ENCODE measurements around the gene ROCK2. TPM values are rescaled to one million over a fixed set of nuclear protein-coding genes. Genes with fewer than 3 reads are reported as not detected.

The ROCK2 gene
- total and polyA plus RNA-seq, 9 of the 15 experiments (the other 6 are each of a cell fraction or from before 2014, with no cell fraction given): 4.9 to 30.6 (median 14.3) TPM

DNA sequence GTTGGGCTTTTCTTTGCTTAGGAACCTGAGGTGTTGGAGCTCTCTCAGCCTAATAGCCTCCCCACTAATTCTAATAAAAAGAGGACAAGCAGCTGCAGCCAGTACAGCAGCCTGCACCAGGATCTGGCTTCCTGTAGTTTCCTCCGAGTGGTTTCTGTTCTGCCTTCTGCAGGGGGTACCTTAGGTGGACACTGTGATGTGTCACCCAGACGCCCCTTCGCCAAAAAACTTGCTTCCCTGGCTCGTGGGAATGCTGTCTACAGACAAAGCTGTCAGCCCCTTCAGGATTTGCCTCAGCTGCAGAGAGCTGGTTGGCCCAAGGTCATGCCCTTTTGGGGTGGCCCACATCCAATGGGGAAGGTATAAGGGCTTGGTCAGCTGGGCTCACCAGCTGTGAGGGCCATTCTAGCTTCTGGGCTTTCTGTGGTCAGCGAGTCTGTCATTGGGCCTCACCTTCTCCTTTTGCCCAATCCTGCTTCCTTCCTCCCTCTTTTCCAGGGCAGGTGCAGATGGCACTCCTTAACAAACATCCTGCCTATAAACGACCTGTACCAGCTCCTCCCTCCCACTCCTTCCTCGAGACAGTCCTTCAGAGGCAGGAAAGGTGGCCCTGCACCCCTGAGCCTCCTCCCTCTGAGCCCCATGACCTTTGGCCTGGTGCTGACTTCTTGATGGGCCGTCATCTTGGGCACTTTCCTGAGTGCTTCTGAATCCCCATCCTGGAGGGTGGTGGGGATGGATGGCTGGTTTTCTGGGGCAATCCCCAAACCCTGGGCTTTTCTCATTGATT is 44.0 kb upstream of the ROCK2 start (continued):
- TF ChIP-seq U2AF1 (optimal IDR thresholded peaks at IDR 0.05; ENCODE audit: low read depth, low read length) (no peak), NR2C1 (IDR thresholded peaks at IDR 0.05) (no peak), NR2C1 (tag; IDR thresholded peaks at IDR 0.05) (0 out of 2 replicates have a peak, but pooled peaks have one; percentile 37), SREBF2 (CRISPR knock-in tag; IDR thresholded peaks at IDR 0.05) (no peak)

DNA sequence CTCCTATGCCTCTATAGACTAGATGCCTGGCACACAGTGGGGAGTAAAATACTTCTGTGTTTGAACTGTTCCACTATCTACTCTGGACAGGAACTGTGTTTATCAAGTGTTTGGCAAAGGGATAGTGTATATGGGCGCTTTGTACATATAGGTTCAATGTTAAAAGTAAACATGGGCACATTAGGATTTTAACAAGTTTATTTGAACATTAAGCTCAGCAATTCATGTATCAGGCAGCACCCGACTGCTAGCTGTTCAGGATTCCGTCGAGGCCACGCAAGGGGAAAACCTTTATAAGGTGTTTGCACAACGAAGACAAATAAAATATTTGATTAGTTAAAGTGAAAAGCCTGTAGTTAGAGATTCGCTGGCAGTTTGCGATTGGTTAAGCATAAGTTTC is 43.4 kb upstream of the ROCK2 start:
- Histone ChIP-seq H3K27ac (ENCODE audit: extremely low read depth, low read depth, low read length) (no peak overlapping the region), H4K20me1 (replicated peaks; ENCODE audit: control insufficient read depth, insufficient read depth, low read length) (no peaks in the 10 kb centered on the region), H3K4me3 (no peak overlapping the region), H3K4me2 (ENCODE audit: insufficient read depth, low read length) (no peak overlapping the region), H2AFZ (ENCODE audit: low read depth, low read length) (peak overlapping the region; percentile 38; the same call in 1 of the 2 replicates), H3K9me3 (replicated peaks; ENCODE audit: control insufficient read depth, insufficient read depth, low read depth, low read length) (no peaks in the 10 kb centered on the region), H3K27me3 (ENCODE audit: control insufficient read depth in 2 of 2, insufficient read depth in 2 of 2, low read length in 2 of 2) (no peaks in the 10 kb centered on the region), H3K9me1 (ENCODE audit: control insufficient read depth, insufficient read depth, low read length) (no peaks in the 10 kb centered on the region), H3K4me1 (replicated peaks in 1 of 2; ENCODE audit: control insufficient read depth in 2 of 2, insufficient read depth in 2 of 2, low read length in 2 of 2) (peaks cover 0 to 6% of the 10 kb centered on the region in 2 experiments; a peak in 3 of 5 replicates), H3K9ac (ENCODE audit: insufficient read depth in 1 of 2, low read depth in 2 of 2, low read length in 2 of 2) (no peak overlapping the region), H3K36me3 (ENCODE audit: control insufficient read depth, insufficient read depth, low read length) (no peaks in the 10 kb centered on the region), H3K79me2 (ENCODE audit: control insufficient read depth, insufficient read depth, low read length) (no peaks in the 10 kb centered on the region)
- DNase-seq (ENCODE audit: extremely low read depth in 1 of 4, low spot score in 3 of 4): no peak
- intact Hi-C loops (cut with micrococcal nuclease) (no loop called here), in situ Hi-C loops (cut with MboI) (no loop called here)
- FAIRE-seq: peak; percentile 29
- ChIA-PET POLR2A (no interaction called here), CTCF (ENCODE audit: low intra/inter-chr PET ratio) (no interaction called here)
- BruUV-seq (replicated peaks): no TSS peak
- no peak for ATAC-seq
- WGBS (ENCODE audit: insufficient coverage, low coverage, missing lambda C conversion rate): 55% methylated on average over 8 of the region's 8 CpGs
- TF ChIP-seq, protein P1, sequence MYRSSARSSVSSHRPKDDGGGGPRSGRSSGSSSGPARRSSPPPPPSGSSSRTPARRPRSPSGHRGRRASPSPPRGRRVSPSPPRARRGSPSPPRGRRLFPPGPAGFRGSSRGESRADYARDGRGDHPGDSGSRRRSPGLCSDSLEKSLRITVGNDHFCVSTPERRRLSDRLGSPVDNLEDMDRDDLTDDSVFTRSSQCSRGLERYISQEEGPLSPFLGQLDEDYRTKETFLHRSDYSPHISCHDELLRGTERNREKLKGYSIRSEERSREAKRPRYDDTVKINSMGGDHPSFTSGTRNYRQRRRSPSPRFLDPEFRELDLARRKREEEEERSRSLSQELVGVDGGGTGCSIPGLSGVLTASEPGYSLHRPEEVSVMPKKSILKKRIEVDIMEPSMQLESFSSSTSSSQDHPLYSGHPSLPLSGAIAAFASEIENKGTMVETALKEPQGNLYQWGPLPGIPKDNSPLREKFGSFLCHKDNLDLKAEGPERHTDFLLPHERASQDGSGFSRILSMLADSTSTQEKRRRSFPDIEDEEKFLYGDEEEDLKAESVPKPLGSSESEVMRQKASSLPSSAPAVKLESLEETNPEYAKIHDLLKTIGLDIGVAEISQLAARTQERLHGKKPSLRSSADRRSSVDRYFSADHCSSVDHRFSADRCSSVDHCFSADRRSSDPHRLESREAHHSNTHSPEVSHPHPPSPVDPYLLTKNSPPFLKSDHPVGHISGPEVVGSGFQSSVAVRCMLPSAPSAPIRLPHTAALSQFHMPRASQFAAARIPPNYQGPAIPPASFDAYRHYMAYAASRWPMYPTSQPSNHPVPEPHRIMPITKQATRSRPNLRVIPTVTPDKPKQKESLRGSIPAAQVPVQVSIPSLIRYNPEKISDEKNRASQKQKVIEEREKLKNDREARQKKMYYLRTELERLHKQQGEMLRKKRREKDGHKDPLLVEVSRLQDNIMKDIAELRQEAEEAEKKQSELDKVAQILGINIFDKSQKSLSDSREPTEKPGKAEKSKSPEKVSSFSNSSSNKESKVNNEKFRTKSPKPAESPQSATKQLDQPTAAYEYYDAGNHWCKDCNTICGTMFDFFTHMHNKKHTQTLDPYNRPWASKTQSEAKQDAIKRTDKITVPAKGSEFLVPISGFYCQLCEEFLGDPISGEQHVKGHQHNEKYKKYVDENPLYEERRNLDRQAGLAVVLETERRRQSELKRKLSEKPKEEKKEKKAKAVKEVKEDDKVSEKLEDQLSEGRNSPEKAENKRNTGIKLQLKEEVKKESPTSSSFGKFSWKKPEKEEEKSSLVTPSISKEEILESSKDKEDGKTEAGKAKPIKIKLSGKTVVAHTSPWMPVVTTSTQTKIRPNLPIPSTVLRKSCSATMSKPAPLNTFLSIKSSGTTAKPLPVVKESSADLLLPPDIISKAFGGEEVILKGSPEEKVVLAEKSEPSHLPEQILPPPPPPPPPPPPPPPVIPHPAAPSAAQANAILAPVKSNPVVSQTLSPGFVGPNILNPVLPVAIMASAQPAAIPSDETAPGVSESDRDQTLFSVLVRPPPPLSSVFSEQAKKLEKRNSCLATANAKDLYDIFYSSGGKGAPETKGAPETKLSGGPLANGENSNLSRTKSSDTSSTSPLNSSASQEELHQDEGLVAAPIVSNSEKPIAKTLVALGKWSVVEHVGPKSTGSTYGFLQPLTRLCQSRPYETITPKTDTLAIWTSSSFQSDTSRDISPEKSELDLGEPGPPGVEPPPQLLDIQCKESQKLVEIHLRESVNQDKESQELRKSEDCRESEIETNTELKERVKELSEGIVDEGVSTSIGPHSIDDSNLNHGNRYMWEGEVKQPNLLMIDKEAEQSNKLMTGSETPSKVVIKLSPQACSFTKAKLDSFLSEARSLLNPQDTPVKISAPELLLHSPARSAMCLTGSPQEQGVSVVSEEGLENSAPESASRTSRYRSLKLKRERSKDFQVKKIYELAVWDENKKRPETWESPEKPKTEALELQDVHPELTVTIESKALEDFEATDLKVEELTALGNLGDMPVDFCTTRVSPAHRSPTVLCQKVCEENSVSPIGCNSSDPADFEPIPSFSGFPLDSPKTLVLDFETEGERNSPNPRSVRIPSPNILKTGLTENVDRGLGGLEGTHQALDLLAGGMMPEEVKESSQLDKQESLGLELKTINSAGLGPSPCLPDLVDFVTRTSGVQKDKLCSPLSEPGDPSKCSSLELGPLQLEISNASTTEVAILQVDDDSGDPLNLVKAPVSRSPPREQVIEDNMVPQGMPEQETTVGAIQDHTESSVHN (IDR thresholded peaks at IDR 0.05; ENCODE audit: borderline replicate concordance in 1 of 2, low read depth in 1 of 2): no peak
- TF ChIP-seq, protein P2, sequence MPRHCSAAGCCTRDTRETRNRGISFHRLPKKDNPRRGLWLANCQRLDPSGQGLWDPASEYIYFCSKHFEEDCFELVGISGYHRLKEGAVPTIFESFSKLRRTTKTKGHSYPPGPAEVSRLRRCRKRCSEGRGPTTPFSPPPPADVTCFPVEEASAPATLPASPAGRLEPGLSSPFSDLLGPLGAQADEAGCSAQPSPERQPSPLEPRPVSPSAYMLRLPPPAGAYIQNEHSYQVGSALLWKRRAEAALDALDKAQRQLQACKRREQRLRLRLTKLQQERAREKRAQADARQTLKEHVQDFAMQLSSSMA (CRISPR knock-in tag; IDR thresholded peaks at IDR 0.05): no peak
- TF ChIP-seq, protein P3, sequence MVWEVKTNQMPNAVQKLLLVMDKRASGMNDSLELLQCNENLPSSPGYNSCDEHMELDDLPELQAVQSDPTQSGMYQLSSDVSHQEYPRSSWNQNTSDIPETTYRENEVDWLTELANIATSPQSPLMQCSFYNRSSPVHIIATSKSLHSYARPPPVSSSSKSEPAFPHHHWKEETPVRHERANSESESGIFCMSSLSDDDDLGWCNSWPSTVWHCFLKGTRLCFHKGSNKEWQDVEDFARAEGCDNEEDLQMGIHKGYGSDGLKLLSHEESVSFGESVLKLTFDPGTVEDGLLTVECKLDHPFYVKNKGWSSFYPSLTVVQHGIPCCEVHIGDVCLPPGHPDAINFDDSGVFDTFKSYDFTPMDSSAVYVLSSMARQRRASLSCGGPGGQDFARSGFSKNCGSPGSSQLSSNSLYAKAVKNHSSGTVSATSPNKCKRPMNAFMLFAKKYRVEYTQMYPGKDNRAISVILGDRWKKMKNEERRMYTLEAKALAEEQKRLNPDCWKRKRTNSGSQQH (CRISPR knock-in tag; IDR thresholded peaks at IDR 0.05): no peak
- no peak for TF ChIP-seq IFI16 (CRISPR knock-in tag; IDR thresholded peaks at IDR 0.05)
